GM18858 (cell line): ENCODE measurements around the gene ADAD2.

Experiments
- ATAC-seq: cut with Tn5 transposase; IDR thresholded peaks from one replicate; pipeline ENCODE4 v1.9.1; 2021; ENCODE audit not compliant: unreplicated experiment

Gene ADAD2

DNA sequence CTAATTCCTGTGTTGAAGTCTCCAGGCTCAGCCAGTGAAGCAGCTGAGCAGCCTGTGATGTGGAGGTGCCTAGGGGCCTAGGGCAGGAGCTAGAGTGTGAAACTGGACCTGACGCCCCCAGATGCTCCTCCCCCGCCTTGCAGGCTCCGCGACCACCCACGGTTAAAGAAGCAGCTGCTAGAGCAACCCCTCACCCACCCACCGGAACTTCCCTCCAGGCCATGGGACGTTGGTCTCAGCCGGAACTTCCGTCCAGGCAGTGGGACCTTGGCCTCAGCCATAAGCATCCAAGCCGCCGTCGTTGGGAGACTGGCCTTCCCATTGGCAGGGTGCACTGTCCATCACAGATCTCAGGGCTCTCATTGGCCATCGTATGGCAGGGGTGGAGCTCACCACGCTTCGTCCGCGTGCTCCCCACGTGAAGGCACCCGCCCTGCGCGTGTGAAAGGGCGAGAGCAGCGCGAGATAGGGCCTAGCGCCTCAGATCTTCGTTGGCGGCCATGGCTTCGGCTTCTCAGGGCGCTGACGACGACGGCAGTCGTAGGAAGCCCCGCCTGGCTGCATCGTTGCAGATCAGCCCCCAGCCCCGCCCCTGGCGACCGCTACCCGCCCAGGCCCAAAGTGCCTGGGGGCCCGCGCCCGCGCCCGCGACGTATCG lies at the start of gene ADAD2:
Gene ADAD2 (plus strand): TSS at position 427 of the 658 bp plus-strand sequence. CDS start 74 bp downstream, at position 501.
- ATAC-seq = no peak

DNA sequence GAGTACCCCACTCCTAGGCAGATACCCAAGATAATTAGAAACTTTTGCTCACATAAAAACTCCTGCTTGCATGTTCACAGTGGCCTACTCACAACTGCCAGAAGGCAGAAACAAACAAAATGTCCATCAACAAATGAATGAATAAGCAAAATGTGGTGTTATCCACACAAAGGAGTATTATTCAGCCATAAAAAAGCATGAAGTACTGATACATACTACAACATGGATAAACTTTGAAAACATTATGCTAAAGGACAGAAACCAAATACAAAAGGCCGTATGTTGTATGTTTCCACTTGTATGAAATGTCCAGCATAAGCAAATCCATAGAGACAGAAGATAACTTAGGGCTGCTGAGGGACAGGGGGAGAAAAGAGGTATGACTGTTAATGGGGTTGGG lies 47.9 kb upstream of the ADAD2 start:
- ATAC-seq = no peak

DNA sequence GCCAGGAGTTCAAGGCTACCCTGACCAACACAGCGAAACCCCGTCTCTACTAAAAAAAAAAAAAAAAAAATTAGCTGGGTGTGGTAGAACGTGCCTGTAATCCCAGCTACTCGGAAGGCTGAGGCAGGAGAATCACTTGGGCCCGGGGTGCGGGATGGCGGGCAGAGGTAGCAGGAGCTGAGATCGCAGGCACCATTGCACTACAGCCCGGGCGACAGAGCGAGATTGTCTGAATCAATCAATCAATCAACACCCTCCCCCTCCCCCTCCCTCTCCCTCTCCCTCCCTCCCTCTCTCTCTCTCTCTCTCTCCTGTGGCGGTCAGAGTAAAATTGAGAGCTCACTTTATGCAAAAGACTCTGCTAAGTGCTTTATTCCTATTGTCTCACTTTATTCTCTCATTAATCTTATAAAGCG lies 47.2 kb upstream of the ADAD2 start:
- ATAC-seq = no peak

DNA sequence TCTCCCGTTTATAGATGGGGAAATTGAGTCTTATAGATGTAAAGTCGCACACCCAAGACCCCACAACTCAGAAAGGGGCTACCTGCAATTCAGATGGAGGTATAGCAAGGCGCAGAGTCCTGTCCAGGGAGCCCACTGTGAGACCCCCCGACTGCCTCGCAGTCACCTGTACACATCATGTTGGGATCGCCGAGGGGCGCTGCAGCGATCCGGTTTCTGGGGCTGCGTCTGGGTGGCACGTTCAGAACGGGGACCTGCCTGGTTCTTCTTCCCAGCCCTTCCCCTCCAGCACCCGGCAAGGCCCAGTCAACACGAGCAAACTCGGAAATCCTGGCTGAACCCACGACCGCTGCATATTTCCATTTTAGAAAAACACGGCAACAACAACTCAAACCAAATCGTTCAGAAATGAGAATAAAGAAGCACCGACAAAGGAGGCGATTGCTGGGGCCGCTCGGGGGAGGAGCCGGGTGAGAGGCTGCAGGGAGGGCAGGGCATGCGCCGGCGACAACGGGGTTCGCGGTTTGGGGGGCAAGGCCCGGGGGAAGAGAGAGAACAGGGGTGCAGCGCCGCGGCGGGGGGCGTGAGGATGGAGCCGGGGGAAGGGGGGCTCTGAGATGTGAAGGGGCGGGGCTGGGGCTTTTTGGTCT lies 46.6 kb upstream of the ADAD2 start:
- no peak for ATAC-seq

DNA sequence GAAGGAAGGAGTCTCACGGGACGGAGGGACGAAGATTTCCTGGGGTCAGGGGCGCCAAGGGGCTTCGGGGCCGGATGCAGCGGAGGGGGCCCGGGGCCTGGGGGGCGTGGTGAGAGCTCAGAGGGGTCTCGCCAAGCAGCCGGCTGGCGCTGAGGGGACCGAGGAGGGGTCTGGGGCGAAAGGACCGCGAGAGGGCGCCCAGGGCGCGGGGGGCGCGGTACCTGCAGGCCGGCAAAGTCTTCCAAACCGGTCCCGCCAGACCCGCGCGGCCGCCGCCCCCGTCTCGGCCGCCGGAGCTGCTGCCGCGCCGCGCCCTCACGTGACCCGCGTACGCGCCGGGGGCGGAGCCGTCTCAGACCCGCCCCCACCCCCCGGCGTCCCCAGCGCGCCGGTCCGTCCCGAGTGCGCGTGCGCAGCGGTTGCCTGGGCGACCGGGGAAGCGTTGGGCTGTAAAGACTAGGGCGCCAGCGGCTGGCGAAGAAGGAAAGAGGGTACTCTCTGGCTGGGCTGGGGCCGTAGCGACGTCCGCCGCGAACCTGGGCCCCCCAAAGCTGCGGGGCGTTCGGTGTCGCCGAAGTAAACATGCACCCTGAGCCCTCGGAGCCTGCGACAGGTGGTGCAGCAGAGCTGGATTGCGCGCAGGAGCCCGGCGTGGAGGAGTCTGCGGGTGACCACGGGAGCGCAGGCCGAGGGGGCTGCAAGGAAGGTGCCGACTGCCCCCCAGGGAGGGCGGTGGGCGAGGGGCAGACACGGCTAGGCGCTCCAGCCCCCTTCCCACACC lies 45.9 kb upstream of the ADAD2 start, which contains the start of the genes DNAAF1 and HSDL1:
Gene DNAAF1 (plus strand): TSS at position 450 of the 781 bp plus-strand sequence. CDS start 133 bp downstream, at position 583.
Gene HSDL1 (minus strand): TSS at position 319 of the 781 bp plus-strand sequence. CDS start 13,856 bp downstream, outside the sequence.
- ATAC-seq = peak; percentile 64

DNA sequence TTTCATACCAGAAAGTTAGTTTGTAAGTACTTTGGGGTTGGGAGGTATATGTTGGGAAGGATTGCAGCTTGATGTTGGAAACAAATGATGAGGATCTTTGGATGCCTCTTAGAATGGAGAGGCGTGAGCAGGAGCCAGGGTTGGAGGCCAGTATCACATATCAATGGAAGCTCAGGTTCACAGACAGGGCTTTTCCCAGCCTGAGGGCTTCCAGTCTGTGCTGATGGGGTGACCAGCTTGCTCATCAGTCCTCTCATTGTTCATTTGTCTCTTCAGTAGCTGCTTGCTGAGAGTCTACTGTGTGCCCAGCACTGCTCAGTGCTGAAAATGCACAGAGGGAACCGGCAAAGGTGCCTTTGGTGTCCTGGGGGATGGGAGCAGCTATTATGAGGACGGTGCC lies 40.0 kb upstream of the ADAD2 start:
- ATAC-seq = no peak

DNA sequence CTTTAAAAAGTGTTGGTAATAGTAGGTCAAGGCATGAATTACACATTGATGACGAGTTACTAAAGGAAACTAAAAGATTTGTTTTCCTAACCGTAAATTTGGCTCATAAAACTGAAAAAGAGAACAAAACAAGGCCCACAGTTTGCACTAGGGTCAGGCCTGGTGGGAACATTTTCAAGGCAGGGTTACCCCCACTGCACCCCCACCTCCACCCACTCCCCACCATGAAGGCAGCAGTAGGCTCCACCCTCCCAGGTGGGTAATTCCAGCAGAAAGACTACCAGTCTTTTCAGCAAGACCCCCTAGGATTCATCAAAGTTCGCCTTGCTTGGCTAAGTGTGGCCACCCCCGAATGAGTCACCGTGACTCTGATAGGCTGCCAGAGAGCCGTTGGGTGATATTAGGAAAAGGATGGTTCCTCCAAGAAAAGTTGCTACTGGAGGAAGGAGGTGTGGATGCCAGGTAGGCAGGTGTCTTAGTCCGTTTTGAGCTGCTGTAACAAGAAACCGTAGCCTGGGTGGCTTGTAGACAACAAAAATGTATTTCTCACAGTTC lies 37.2 kb upstream of the ADAD2 start:
- no peak for ATAC-seq

DNA sequence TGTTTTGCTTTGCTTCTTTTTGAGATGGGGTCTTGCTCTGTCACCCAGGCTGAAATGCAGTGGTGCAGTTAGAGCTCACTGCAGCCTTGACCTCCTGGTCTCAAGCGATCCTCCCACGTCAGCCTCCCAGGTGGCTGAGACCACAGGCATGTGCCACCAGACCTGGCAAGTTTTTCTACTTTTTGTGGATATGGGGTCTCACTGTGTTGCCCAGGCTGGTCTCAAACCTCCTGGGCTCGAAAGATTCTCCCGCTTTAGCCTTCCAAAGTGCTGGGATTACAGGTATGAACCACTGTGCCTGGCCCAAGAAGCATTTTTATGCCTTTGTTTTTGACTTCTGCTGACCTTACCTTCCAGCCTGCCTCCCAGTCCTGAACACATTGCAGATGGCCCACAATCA lies 35.7 kb upstream of the ADAD2 start:
- no peak for ATAC-seq

DNA sequence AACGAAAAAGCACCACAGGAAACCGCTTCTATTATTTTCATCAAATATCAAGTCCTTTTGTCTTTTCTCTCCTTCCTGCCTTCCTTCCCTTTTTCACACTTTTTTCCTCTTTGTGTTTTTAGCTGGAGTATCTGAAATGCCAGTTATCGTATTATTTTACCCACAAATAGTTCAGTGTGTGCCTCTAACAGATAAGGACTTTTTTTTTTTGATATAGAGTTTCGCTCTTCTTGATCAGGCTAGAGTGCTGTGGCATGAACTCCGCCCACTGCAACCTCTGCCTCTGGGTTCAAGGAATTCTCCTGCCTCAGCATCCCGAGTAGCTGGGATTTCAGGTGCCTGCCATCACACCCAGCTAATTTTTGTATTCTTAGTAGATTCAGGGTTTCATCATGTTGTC lies 35.2 kb upstream of the ADAD2 start:
- ATAC-seq = no peak

DNA sequence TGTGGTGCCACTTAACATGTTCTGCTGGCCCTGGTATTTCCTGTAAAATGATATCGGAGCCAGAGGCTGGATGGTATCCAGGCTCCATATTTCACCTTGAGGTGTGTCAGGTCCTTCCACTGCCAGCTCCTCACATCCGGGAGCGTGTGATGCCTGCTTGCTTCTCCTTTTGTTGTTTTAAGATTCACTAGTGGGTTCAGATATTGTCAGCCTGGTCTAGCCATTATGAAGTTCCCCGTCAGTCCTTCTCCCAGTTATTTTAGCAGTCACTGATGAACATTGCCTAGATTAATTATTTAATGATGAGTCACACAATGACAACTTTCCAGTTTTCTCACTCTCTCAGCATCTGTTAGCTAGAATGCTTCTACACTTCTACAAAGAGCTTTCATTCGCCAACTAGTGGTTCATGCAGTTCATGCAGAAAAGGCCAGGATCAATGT lies 34.6 kb upstream of the ADAD2 start:
- ATAC-seq = no peak

DNA sequence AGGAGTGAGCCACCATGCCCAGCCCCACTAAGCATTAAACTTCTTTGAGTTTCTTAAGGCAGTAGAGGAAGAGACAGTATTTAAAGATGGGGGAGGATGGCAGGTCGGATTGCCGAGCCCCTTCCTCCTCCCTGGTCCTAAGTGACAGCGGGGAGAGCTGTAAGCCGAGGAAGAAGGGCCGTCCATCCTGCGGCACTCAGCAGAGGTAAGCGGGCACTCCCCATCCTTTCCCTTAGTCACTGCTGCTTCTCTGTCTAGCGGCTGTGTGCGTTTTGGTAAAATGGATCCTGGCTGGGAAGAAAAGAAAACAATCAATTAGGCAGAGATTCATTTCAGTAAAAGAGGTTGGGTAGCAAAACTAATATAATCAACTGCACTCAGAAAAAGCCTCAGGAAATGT lies 31.9 kb upstream of the ADAD2 start:
- ATAC-seq = no peak

DNA sequence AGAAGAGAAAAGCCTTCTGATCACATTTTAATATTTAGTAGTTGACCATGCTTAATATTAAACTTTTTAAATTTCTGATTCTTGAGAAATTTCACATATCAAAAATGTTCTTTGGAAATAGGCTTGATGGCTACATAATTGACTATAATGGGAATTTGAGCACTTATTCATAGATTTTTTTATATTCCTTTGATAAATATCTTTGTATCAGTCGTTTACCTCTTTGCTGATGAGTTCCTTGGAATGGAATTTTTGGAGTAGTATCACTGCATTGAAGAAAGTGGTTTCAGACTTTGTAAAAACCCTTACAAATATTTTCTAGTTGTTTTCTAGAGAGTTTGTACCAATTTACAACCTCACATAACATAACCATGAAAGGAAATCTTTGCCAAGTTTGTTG lies 31.2 kb upstream of the ADAD2 start:
- ATAC-seq = no peak

DNA sequence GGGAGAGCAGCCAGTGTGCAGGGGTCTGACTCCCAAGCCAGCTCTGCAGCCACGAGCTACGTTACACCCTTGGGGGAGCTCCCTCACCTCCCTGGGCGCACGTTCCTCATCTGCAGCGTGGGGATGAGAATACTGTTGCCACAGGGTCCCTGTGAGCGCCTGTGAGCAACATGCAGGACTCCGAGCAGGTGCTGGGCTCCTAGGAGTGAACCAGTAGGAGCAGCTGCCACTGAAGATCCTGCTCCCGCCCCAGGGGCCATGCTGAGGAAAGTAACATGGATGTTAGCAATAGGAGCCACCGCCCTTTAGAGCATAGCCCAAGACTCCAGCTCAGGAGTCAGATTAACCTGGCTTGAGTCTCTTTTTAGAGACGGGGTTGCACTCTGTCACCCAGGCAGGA lies 29.9 kb upstream of the ADAD2 start:
- ATAC-seq = no peak

DNA sequence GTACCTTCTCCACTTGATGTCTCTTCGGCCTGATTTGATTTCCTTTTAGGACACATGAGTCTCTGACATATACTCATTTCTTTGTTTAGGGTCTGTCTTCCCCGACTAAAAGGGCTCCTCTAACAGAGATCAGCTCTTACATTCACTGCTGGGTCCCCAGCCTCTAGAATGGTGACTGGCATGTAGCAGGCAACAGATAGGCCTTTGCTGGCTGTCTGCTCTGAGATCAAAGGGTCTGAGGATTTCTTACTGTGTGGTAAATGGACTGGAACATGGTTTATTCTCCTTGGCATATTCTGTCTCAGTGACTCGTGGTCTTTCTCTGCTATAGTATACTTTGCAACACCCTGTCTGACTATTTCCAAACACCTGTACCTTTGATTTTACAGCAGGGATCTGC lies 29.2 kb upstream of the ADAD2 start:
- ATAC-seq = no peak

DNA sequence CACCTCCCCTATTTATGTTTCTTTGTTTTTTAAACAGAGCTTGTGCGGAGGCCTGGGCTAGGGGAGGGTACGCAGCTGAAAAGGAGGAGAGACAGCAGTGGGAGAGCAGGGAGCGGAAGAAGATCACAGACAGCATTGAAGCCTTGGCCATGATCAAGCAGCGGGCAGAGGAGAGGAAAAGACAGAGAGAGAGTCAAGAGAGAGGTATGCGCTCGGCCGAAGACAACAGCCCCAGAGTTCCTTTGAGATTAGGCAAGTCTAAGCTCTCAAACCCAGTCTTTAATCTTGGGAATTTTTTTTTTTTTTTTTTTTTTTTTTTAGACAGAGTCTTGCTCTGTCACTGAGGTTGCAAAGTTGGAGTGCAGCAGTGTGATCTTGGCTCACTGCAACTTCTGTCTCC lies 25.2 kb upstream of the ADAD2 start:
- no peak for ATAC-seq

DNA sequence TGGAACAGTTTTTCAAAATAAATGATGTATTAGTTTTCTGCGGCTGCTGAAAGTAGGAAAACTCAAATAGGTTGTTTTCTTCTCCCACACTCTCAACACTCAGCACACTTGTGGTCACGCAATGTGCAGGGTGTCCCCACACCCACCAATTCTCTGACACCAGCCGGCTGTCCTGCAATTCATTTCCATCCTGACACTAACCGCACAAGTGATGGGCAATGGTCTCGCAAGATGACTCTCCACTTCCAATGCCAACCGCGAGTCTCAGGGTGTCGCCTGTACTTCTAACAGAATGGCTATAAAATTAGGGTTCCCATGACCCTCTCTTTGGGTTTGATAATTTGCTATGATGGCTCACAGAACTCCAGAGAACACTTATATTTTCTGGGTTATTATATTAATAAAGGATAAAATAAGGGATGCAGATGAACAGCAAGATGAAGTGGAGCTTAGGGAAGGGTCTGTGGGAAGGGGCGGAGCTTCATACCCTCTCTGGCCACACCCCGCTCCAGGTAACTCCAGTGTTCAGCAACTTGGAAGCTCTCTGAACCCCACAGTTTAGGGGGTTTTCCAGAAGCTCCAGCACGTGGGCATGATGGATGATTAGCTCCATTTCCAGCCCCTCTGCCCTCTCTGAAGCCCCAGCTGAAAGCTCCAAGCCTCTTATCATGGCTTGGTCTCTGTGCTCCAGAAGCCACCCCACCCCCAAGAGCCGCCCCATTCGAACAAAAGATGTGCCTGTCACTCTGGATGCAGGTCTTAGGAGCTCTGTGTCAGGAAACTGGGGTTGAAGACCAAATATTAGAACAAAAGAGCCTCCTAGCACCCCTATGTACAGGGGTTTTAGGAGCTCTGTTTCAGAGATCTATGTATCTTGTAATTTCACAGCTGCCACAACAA lies 23.9 kb upstream of the ADAD2 start:
- no peak for ATAC-seq

DNA sequence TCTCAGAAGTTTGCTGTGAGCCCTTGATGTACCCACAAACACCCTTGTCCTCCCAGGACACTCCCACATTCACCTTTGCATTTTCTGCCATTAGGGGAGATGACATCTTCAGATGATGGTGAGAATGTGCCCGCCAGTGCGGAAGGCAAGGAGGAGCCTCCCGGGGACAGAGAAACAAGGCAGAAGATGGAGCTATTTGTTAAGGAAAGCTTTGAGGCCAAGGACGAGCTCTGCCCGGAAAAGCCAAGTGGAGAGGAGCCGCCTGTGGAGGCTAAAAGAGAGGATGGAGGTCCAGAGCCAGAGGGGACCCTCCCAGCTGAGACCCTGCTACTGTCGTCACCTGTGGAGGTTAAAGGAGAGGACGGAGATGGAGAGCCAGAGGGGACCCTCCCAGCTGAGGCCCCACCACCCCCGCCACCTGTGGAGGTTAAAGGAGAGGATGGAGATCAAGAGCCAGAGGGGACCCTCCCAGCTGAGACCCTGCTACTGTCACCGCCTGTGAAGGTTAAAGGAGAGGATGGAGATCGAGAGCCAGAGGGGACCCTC lies 21.1 kb upstream of the ADAD2 start:
- no peak for ATAC-seq

DNA sequence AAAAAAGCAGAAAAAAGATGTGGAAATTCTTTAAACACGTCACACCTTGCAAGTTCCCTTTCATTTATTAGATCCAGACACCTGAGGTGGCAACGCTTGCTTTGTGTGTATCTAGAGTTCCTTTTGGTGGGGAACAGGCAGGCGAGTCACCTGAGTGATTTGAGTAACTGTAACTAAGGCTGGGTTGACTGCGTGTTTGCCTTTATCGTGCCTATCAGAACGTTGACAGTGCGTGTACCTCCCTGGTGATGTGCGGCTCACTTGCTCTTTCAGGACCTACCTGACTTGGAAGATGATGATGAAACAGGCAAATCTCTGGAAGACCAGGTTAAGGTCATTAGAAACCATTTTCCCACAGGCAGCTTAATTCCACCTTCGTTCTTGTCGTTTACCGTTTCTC lies 16.6 kb upstream of the ADAD2 start:
- no peak for ATAC-seq

DNA sequence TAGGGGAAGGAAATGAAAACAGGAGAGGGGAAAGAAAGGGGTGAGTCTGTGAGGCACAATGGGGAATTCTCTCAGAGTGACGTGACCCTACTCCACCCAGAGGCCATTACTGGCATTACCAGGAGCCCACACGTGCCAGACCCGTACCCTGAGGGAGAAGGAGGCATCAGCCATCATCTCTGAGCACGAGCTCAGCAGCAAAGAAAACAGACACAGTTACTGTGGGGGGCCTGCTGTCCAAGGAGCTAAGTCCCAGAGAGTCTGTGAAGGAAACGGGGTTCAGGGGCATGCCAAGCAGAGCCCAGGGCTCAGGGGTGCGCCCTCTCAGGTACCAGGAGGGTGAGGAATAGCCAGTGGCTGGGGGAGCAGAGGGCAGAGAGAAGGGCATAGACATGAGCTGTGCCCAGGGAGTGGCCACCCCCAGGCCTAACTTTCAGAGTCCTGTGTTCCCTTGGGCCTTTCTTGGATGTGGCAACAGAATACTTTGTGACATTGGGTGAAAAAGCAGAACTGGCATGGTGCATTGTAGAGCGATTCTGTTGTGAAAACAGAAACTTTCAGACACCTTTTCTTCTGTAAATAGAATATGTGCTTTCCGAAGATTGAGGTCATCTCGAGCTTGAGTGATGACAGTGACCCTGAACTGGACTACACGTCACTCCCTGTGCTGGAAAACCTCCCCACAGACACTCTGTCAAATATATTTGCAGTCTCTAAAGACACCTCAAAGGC lies 15.4 kb upstream of the ADAD2 start:
- ATAC-seq = peak; percentile 62
